ENCODE measurements around the gene SLIT3.

GRCh38 chr5:169151051-169151805 is 149.7 kb downstream of the SLIT3 start:
- TF ChIP-seq GATA3 (IDR thresholded peaks at IDR 0.05; ENCODE audit: low read depth, low read length) = no peak
- TF ChIP-seq GATA2 (IDR thresholded peaks at IDR 0.05; ENCODE audit: low read depth, low read length) = no peak

All from SH-SY5Y (cell line).